ENCODE results near the gene GNB1. TPM values are rescaled to one million over a fixed set of nuclear protein-coding genes. Genes with fewer than 3 reads are reported as not detected.

Gene GNB1
- total and polyA plus RNA-seq, 2 experiments from 2014 or later: 85.5 to 196 TPM

GRCh38 chr1:1847890-1848289 is 43.0 kb downstream of the GNB1 start:
- Histone ChIP-seq H3K27ac (peak overlapping the region; percentile 90), H3K27me3 (no peaks in the 10 kb centered on the region), H3K9me3 (ENCODE audit: low read depth) (no peaks in the 10 kb centered on the region), H3K4me3 (no peak overlapping the region), H3K4me1 (ENCODE audit: low read depth) (peaks cover 39% of the 10 kb centered on the region), H3K36me3 (peaks cover 2% of the 10 kb centered on the region)
- TF ChIP-seq CTCF (IDR thresholded peaks at IDR 0.05; ENCODE audit: low read depth, low read length): no peak
- no peak for DNase-seq (ENCODE audit: low read depth in 1 of 2, low spot score in 1 of 2)

- peak overlapping the region; percentile 90 for H3K27ac ChIP-seq
- TF ChIP-seq CTCF (IDR thresholded peaks at IDR 0.05; ENCODE audit: low read depth, low read length): no peak
- H3K4me3 ChIP-seq: no peak overlapping the region
- H3K4me1 ChIP-seq (ENCODE audit: low read depth): peaks cover 39% of the 10 kb centered on the region
- H3K9me3 ChIP-seq (ENCODE audit: low read depth): no peaks in the 10 kb centered on the region
- H3K27me3 ChIP-seq: no peaks in the 10 kb centered on the region
- H3K36me3 ChIP-seq: peaks cover 2% of the 10 kb centered on the region
- DNase-seq (ENCODE audit: low read depth in 1 of 2, low spot score in 1 of 2): peak; percentile 51 to 56
Observed at GRCh38 chr1:1847061-1847850, 43.6 kb downstream of the GNB1 start.

- no peaks in the 10 kb centered on the region for H3K9me3 ChIP-seq (ENCODE audit: low read depth)
- TF ChIP-seq CTCF (IDR thresholded peaks at IDR 0.05; ENCODE audit: low read depth, low read length): no peak
- H3K4me3 ChIP-seq: no peak overlapping the region
- H3K27me3 ChIP-seq: no peaks in the 10 kb centered on the region
- H3K27ac ChIP-seq: peak overlapping the region; percentile 90
- H3K4me1 ChIP-seq (ENCODE audit: low read depth): peaks cover 41% of the 10 kb centered on the region
- H3K36me3 ChIP-seq: peaks cover 2% of the 10 kb centered on the region
- DNase-seq (ENCODE audit: low read depth in 1 of 2, low spot score in 1 of 2): no peak
Observed at GRCh38 chr1:1846386-1846918, 44.4 kb downstream of the GNB1 start.

- Histone ChIP-seq H3K27me3 (no peaks in the 10 kb centered on the region), H3K36me3 (no peaks in the 10 kb centered on the region), H3K9me3 (ENCODE audit: low read depth) (no peaks in the 10 kb centered on the region), H3K27ac (peak overlapping the region; percentile 36), H3K4me3 (no peak overlapping the region), H3K4me1 (ENCODE audit: low read depth) (peaks cover 36% of the 10 kb centered on the region)
- no peak for TF ChIP-seq CTCF (IDR thresholded peaks at IDR 0.05; ENCODE audit: low read depth, low read length)
- DNase-seq (ENCODE audit: low read depth in 1 of 2, low spot score in 1 of 2): peak in 1 of 2 donors; percentile 37
Observed at GRCh38 chr1:1842360-1843146, 48.3 kb downstream of the GNB1 start.

GRCh38 chr1:1841575-1841995 is 49.3 kb downstream of the GNB1 start:
- no peak overlapping the region for H3K4me3 ChIP-seq
- no peak for TF ChIP-seq CTCF (IDR thresholded peaks at IDR 0.05; ENCODE audit: low read depth, low read length)
- H3K27me3 ChIP-seq: no peaks in the 10 kb centered on the region
- peak overlapping the region; percentile 69 for H3K27ac ChIP-seq
- DNase-seq (ENCODE audit: low read depth in 1 of 2, low spot score in 1 of 2): peak in 1 of 2 donors; percentile 18
- no peaks in the 10 kb centered on the region for H3K36me3 ChIP-seq
- H3K9me3 ChIP-seq (ENCODE audit: low read depth): no peaks in the 10 kb centered on the region
- H3K4me1 ChIP-seq (ENCODE audit: low read depth): peaks cover 26% of the 10 kb centered on the region

All from cardiac muscle cell (in vitro differentiated cells and primary cell).